HCT116 (cell line): ENCODE measurements around the gene GAB2. TPM values are rescaled to one million over a fixed set of nuclear protein-coding genes. Genes with fewer than 3 reads are reported as not detected.

ENCODE experiments used
- ATAC-seq: fragments of 200-7000 bp; cut with Tn5 transposase; 2 replicates; pipeline ENCODE4 v1.9.1; 2020; ENCODE audit warnings: mild to moderate bottlenecking, moderate library complexity
- BruUV-seq: library from RNA; stranded (reverse); fragments of 400-500 nt; replicated peaks from 2 replicates; lab custom pipeline; 2021; lab: Mats Ljungman, UMichigan
- CTCF ChIA-PET: fragments of 300-600 bp; sonication (Branson Sonifier 250); formaldehyde crosslinking; loops from one replicate; lab custom pipeline; 2021; ENCODE audit warnings: antibody characterized with exemption; lab: Charles Lee
- POLR2A ChIA-PET: fragments of 300-600, 350-600 bp; sonication (Branson Sonifier 250); formaldehyde crosslinking; loops from one replicate; lab custom pipeline; 2021; ENCODE audit warnings: antibody characterized with exemption; lab: Charles Lee
- RAD21 ChIA-PET, 2 experiments: fragments of 300-600 bp; sonication (Branson Sonifier 250); formaldehyde crosslinking; loops; one replicate each; lab custom pipeline; 2023; ENCODE audit warnings: low total read pairs in 2 of 2; ENCODE audit not compliant: uncharacterized antibody in 2 of 2, unreplicated experiment in 2 of 2, low non-redundant PET in 1 of 2; lab: Charles Lee
- DNase-seq: peaks from one replicate; pipeline ENCODE4 v3.0.0-alpha.2; 2010; ENCODE audit warnings: low read depth, low spot score
- H2AFZ ChIP-seq: fragments of 200-600 bp; shearing (Covaris generic), sonication (generic); 2 replicates; pipeline ENCODE4 v1.6.1; 2017; ENCODE audit warnings: low read depth, mixed run types, mixed read lengths, antibody characterized with exemption, low read length; ENCODE audit not compliant: poor library complexity, severe bottlenecking
- H3K27ac ChIP-seq: 2 replicates; pipeline ENCODE4 v1.5.1; 2012; ENCODE audit warnings: low read depth, low read length
- H3K27me3 ChIP-seq: fragments of 200-600 bp; sonication (generic); 2 replicates; pipeline ENCODE4 v1.6.1; 2016; ENCODE audit warnings: mixed run types, low read length, mixed read lengths; ENCODE audit not compliant: insufficient read depth
- H3K36me3 ChIP-seq, 2 experiments: fragments of 200-500 bp in 1 of 2; fragments of 200-600 bp in 1 of 2; sonication (Bioruptor generic) in 1 of 2; sonication (generic) in 1 of 2; 2 replicates each; pipeline versions ENCODE4 v1.5.1 to v1.6.1; 2014 to 2016; ENCODE audit warnings: low read length in 2 of 2, inconsistent platforms in 1 of 2, mixed read lengths in 1 of 2, mixed run types in 1 of 2; ENCODE audit not compliant: insufficient read depth in 2 of 2, control insufficient read depth in 1 of 2
- H3K4me1 ChIP-seq, 2 experiments: fragments of 200-600 bp in 1 of 2; sonication (generic) in 1 of 2; 2 replicates each; pipeline versions ENCODE4 v1.5.1 to v1.6.1; 2012 to 2017; ENCODE audit warnings: low read length in 2 of 2, inconsistent platforms in 1 of 2, mild to moderate bottlenecking in 1 of 2, mixed read lengths in 1 of 2, mixed run types in 1 of 2, moderate library complexity in 1 of 2; ENCODE audit not compliant: insufficient read depth in 2 of 2, control insufficient read depth in 1 of 2
- H3K4me2 ChIP-seq: fragments of 200-600 bp; sonication (generic); 2 replicates; pipeline ENCODE4 v1.6.1; 2017; ENCODE audit warnings: mixed run types, low read length, mixed read lengths
- H3K4me3 ChIP-seq, 2 experiments: fragments of 200-600 bp in 1 of 2; sonication (generic) in 1 of 2; replicated peaks in 1 of 2; 2 replicates each; pipeline ENCODE4 v1.5.1; 2011 to 2016; ENCODE audit warnings: low read length in 2 of 2, control low read depth in 1 of 2, low read depth in 1 of 2, mild to moderate bottlenecking in 1 of 2, mixed read lengths in 1 of 2, mixed run types in 1 of 2
- H3K79me2 ChIP-seq: fragments of 200-600 bp; sonication (generic); 2 replicates; pipeline ENCODE4 v1.6.1; 2017; ENCODE audit warnings: mild to moderate bottlenecking, mixed run types, low read length, moderate library complexity, mixed read lengths; ENCODE audit not compliant: insufficient read depth
- H3K9ac ChIP-seq: fragments of 200-600 bp; sonication (generic); 2 replicates; pipeline ENCODE4 v1.6.1; 2016; ENCODE audit warnings: low read length, mixed read lengths
- H3K9me2 ChIP-seq: fragments of 200-600 bp; sonication (generic), shearing (Covaris generic); 2 replicates; pipeline ENCODE4 v1.6.1; 2017; ENCODE audit warnings: mixed run types, mild to moderate bottlenecking, moderate library complexity; ENCODE audit not compliant: insufficient read depth
- H3K9me3 ChIP-seq, 2 experiments: fragments of 200-500 bp in 1 of 2; fragments of 200-600 bp in 1 of 2; sonication (Bioruptor generic) in 1 of 2; sonication (generic) in 1 of 2; 2 replicates each; pipeline ENCODE4 v1.6.1; 2014 to 2017; ENCODE audit warnings: low read length in 2 of 2, mixed read lengths in 2 of 2, inconsistent platforms in 1 of 2, low read depth in 1 of 2, mild to moderate bottlenecking in 1 of 2, mixed run types in 1 of 2, moderate library complexity in 1 of 2; ENCODE audit not compliant: control insufficient read depth in 1 of 2, insufficient read depth in 1 of 2
- H4K20me1 ChIP-seq: fragments of 200-600 bp; sonication (generic), shearing (Covaris generic); 2 replicates; pipeline ENCODE4 v1.6.1; 2017; ENCODE audit warnings: mixed run types, mild to moderate bottlenecking, moderate library complexity; ENCODE audit not compliant: insufficient read depth
- ATF3 ChIP-seq: IDR thresholded peaks from 2 replicates; pipeline ENCODE4 v1.6.1; 2012
- CBX3 ChIP-seq: IDR thresholded peaks from 2 replicates; pipeline ENCODE4 v1.6.1; 2012; ENCODE audit warnings: low read depth
- CEBPB ChIP-seq: IDR thresholded peaks from 2 replicates; pipeline ENCODE4 v1.6.1; 2012; ENCODE audit warnings: low read depth
- ELF1 ChIP-seq: IDR thresholded peaks from 2 replicates; pipeline ENCODE4 v1.6.1; 2012; ENCODE audit warnings: low read depth, borderline replicate concordance
- EZH2 ChIP-seq: fragments of 200-600 bp; sonication (generic); IDR thresholded peaks from 2 replicates; pipeline ENCODE4 v1.6.1; 2017; ENCODE audit warnings: antibody characterized with exemption, mixed run types
- FOSL1 ChIP-seq: IDR thresholded peaks from 2 replicates; pipeline ENCODE4 v1.6.1; 2012; ENCODE audit warnings: low read depth
- JUND ChIP-seq: IDR thresholded peaks from 2 replicates; pipeline ENCODE4 v1.6.1; 2012
- POLR2A ChIP-seq: IDR thresholded peaks from 2 replicates; pipeline ENCODE4 v1.7.0; 2011; ENCODE audit warnings: borderline replicate concordance; ENCODE audit not compliant: insufficient read depth, insufficient read length; ENCODE audit errors: extremely low read depth
- POLR2AphosphoS5 ChIP-seq: IDR thresholded peaks from 2 replicates; pipeline ENCODE4 v1.6.1; 2011; ENCODE audit warnings: mild to moderate bottlenecking, low read depth, low read length, moderate library complexity
- RAD21 ChIP-seq: IDR thresholded peaks from 2 replicates; pipeline ENCODE4 v1.6.1; 2012; ENCODE audit warnings: low read depth, mild to moderate bottlenecking
- SP1 ChIP-seq: IDR thresholded peaks from 2 replicates; pipeline ENCODE4 v1.6.1; 2012; ENCODE audit warnings: low read depth
- SRF ChIP-seq: IDR thresholded peaks from 2 replicates; pipeline ENCODE4 v1.6.1; 2012; ENCODE audit warnings: low read depth
- TCF7L2 ChIP-seq: IDR thresholded peaks from 2 replicates; pipeline ENCODE4 v1.7.0; 2011; ENCODE audit warnings: borderline replicate concordance, inconsistent platforms; ENCODE audit not compliant: insufficient read depth, insufficient read length; ENCODE audit errors: extremely low read depth
- YY1 ChIP-seq: IDR thresholded peaks from 2 replicates; pipeline ENCODE4 v1.6.1; 2011; ENCODE audit warnings: low read length, low read depth, moderate library complexity, mild to moderate bottlenecking; ENCODE audit not compliant: insufficient replicate concordance; ENCODE audit errors: extremely low read depth
- ZFX ChIP-seq: fragments of 450-650 bp; IDR thresholded peaks from 2 replicates; pipeline ENCODE4 v1.6.1; 2017
- ZNF274 ChIP-seq: fragments of 200-500 bp; sonication (Bioruptor generic); IDR thresholded peaks from 2 replicates; pipeline ENCODE4 v1.6.1; 2014; ENCODE audit warnings: mild to moderate bottlenecking, low read depth, low read length, inconsistent platforms
- intact Hi-C: fragments of 100-400 bp; cut with micrococcal nuclease; formaldehyde crosslinking; loops from 2 replicates; pipeline ENCODE4 v1.10.0; 2022
- total RNA-seq: library from RNA; stranded (reverse); gene quantifications from one replicate; pipeline ENCODE4 v1.2.1, GENCODE V29; 2021; ENCODE audit not compliant: unreplicated experiment
- TF ChIP-seq, protein P1 (sequence below): IDR thresholded peaks from 2 replicates; pipeline ENCODE4 v1.6.1; 2012; ENCODE audit warnings: low read depth
- TF ChIP-seq, protein P2 (sequence below), 3 experiments: fragments of 200-600 bp in 1 of 3; sonication (generic) in 1 of 3; IDR thresholded peaks in 2 of 3; conservative IDR thresholded peaks in 1 of 3; 2 replicates each; pipeline ENCODE4 v1.5.1; 2012 to 2017; ENCODE audit warnings: low read depth in 2 of 3, low read length in 2 of 3, antibody characterized with exemption in 1 of 3, borderline replicate concordance in 1 of 3, control low read depth in 1 of 3, mild to moderate bottlenecking in 1 of 3, mixed read lengths in 1 of 3, mixed run types in 1 of 3, moderate library complexity in 1 of 3; ENCODE audit not compliant: insufficient read depth in 1 of 3

The GAB2 gene
- total RNA-seq, 1 experiment from 2014 or later: 1.9 TPM

- TF ChIP-seq, protein P1, sequence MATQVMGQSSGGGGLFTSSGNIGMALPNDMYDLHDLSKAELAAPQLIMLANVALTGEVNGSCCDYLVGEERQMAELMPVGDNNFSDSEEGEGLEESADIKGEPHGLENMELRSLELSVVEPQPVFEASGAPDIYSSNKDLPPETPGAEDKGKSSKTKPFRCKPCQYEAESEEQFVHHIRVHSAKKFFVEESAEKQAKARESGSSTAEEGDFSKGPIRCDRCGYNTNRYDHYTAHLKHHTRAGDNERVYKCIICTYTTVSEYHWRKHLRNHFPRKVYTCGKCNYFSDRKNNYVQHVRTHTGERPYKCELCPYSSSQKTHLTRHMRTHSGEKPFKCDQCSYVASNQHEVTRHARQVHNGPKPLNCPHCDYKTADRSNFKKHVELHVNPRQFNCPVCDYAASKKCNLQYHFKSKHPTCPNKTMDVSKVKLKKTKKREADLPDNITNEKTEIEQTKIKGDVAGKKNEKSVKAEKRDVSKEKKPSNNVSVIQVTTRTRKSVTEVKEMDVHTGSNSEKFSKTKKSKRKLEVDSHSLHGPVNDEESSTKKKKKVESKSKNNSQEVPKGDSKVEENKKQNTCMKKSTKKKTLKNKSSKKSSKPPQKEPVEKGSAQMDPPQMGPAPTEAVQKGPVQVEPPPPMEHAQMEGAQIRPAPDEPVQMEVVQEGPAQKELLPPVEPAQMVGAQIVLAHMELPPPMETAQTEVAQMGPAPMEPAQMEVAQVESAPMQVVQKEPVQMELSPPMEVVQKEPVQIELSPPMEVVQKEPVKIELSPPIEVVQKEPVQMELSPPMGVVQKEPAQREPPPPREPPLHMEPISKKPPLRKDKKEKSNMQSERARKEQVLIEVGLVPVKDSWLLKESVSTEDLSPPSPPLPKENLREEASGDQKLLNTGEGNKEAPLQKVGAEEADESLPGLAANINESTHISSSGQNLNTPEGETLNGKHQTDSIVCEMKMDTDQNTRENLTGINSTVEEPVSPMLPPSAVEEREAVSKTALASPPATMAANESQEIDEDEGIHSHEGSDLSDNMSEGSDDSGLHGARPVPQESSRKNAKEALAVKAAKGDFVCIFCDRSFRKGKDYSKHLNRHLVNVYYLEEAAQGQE: no peak
- no peak for TF ChIP-seq CEBPB
Observed at GRCh38 chr11:78364128-78364751, 53.4 kb downstream of the GAB2 start (continued).

DNA sequence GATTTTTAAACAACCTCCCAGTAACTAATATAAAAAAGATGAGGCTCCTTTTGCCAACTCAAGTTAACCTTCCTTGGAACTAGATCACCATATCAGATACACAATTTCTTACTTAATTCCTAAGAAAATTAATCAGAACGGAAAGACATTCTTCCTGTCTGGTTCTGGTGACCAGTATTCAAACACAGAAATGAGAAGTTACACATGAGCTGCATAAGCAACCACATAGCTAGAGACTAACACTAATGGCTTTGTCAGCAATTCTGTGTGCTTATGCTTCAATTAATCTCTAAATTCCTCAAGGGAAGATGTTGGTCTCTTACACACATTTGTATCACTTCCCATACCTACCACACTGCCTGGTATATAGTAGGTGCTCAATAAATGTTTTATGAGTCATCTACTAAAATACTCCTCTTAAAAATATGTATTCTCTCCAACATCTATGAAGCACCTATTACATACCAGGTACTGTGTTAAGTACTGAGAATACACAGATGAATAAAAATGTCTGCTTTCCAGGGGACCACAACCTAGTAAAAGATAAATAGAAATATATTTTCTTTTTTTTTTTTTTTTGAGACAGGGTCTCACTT, 54.5 kb downstream of the GAB2 start:
- no peaks in the 10 kb centered on the region for H3K27me3 ChIP-seq
- no TSS peak for BruUV-seq
- ATAC-seq: no peak
- ChIA-PET RAD21 (no interaction called here), CTCF (no interaction called here), POLR2A (no interaction called here)
- H3K9me3 ChIP-seq: no peaks in the 10 kb centered on the region
- no peaks in the 10 kb centered on the region for H4K20me1 ChIP-seq
- no peak for DNase-seq
- H3K4me3 ChIP-seq: no peak overlapping the region
- H3K27ac ChIP-seq: no peak overlapping the region
- no peak overlapping the region for H3K9ac ChIP-seq
- intact Hi-C loops: no loop called here
- peaks cover 14 to 18% of the 10 kb centered on the region in 2 experiments for H3K4me1 ChIP-seq
- H2AFZ ChIP-seq: no peak overlapping the region
- TF ChIP-seq RAD21 (no peak), JUND (no peak), POLR2A (no peak), CBX3 (no peak), ATF3 (no peak), ELF1 (no peak), FOSL1 (no peak), YY1 (no peak), ZNF274 (no peak), SRF (no peak), POLR2AphosphoS5 (no peak), TCF7L2 (no peak), EZH2 (no peak), SP1 (no peak), ZFX (no peak)
- TF ChIP-seq, protein P2, sequence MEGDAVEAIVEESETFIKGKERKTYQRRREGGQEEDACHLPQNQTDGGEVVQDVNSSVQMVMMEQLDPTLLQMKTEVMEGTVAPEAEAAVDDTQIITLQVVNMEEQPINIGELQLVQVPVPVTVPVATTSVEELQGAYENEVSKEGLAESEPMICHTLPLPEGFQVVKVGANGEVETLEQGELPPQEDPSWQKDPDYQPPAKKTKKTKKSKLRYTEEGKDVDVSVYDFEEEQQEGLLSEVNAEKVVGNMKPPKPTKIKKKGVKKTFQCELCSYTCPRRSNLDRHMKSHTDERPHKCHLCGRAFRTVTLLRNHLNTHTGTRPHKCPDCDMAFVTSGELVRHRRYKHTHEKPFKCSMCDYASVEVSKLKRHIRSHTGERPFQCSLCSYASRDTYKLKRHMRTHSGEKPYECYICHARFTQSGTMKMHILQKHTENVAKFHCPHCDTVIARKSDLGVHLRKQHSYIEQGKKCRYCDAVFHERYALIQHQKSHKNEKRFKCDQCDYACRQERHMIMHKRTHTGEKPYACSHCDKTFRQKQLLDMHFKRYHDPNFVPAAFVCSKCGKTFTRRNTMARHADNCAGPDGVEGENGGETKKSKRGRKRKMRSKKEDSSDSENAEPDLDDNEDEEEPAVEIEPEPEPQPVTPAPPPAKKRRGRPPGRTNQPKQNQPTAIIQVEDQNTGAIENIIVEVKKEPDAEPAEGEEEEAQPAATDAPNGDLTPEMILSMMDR (IDR thresholded peaks at IDR 0.05 in 2 of 3, conservative IDR thresholded peaks at IDR 0.05 in 1 of 3; ENCODE audit: borderline replicate concordance in 1 of 3, insufficient read depth in 1 of 3, low read depth in 2 of 3, low read length in 2 of 3): no peak
- H3K9me2 ChIP-seq: no peaks in the 10 kb centered on the region
- H3K4me2 ChIP-seq: no peak overlapping the region
- H3K79me2 ChIP-seq: no peaks in the 10 kb centered on the region
- no peaks in the 10 kb centered on the region for H3K36me3 ChIP-seq
